WTC11 (cell line): ENCODE results near the gene CLEC7A. TPM values are rescaled to one million over a fixed set of nuclear protein-coding genes. Genes with fewer than 3 reads are reported as not detected.

Experiments used
- ATAC-seq: fragments of 200-7000 bp; cut with Tn5 transposase; 2 replicates; pipeline ENCODE4 v1.10.0; 2021; ENCODE audit warnings: mild to moderate bottlenecking, moderate library complexity
- CTCF ChIA-PET: fragments of 300-600 bp; sonication (Branson Sonifier 250); formaldehyde crosslinking; loops from one replicate; lab custom pipeline; 2021; ENCODE audit warnings: antibody characterized with exemption; lab: Charles Lee
- POLR2A ChIA-PET: fragments of 350-600 bp; sonication (Branson Sonifier 250); formaldehyde crosslinking; loops from one replicate; lab custom pipeline; 2021; ENCODE audit warnings: antibody characterized with exemption; lab: Charles Lee
- DNase-seq: peaks from one replicate; pipeline ENCODE4 v3.0.0; 2021; ENCODE audit warnings: low spot score
- H3K27ac Mint-ChIP-seq: 2 replicates; pipeline ENCODE4 v1.8.0; 2021; ENCODE audit warnings: mixed read lengths
- H3K27me3 Mint-ChIP-seq: 2 replicates; pipeline ENCODE4 v1.8.0; 2021; ENCODE audit warnings: low read depth, mild to moderate bottlenecking, moderate library complexity, mixed read lengths
- H3K36me3 Mint-ChIP-seq: 2 replicates; pipeline ENCODE4 v1.8.0; 2021; ENCODE audit warnings: mixed read lengths
- H3K4me1 Mint-ChIP-seq: 2 replicates; pipeline ENCODE4 v1.8.0; 2022; ENCODE audit warnings: mixed read lengths
- H3K4me3 Mint-ChIP-seq: 2 replicates; pipeline ENCODE4 v1.8.0; 2021; ENCODE audit warnings: mild to moderate bottlenecking, moderate library complexity, mixed read lengths
- H3K9me3 Mint-ChIP-seq: 2 replicates; pipeline ENCODE4 v1.8.0; 2021; ENCODE audit warnings: mixed read lengths
- ESRRA ChIP-seq: sonication (generic); formaldehyde crosslinking; IDR thresholded peaks from 2 replicates; pipeline ENCODE4 v1.8.1; 2022; ENCODE audit warnings: mild to moderate bottlenecking, missing genetic modification reagents, borderline replicate concordance
- ETV6 ChIP-seq: sonication (generic); formaldehyde crosslinking; IDR thresholded peaks from 2 replicates; pipeline ENCODE4 v1.8.1; 2022; ENCODE audit warnings: mild to moderate bottlenecking, missing genetic modification reagents
- FOXP1 ChIP-seq: sonication (generic); formaldehyde crosslinking; IDR thresholded peaks from 2 replicates; pipeline ENCODE4 v1.8.0; 2022; ENCODE audit warnings: missing genetic modification reagents, mild to moderate bottlenecking, moderate library complexity, borderline replicate concordance
- HMGA2 ChIP-seq: fragments of 250-450 bp; sonication (Bioruptor Pico); IDR thresholded peaks from 2 replicates; pipeline ENCODE4 v1.4.0; 2021; ENCODE audit warnings: mild to moderate bottlenecking, moderate library complexity
- JAZF1 ChIP-seq: fragments of 250-450 bp; sonication (Bioruptor Pico); IDR thresholded peaks from 2 replicates; pipeline ENCODE4 v1.9.0; 2021; ENCODE audit warnings: moderate library complexity, mild to moderate bottlenecking, inconsistent platforms
- NFATC4 ChIP-seq: fragments of 250-450 bp; sonication (Bioruptor Pico); IDR thresholded peaks from 2 replicates; pipeline ENCODE4 v1.9.0; 2021; ENCODE audit warnings: mild to moderate bottlenecking
- NR1H2 ChIP-seq: sonication (generic); formaldehyde crosslinking; IDR thresholded peaks from 2 replicates; pipeline ENCODE4 v1.9.0; 2021; ENCODE audit warnings: mild to moderate bottlenecking, moderate library complexity, missing genetic modification reagents
- NR3C1 ChIP-seq: sonication (generic); formaldehyde crosslinking; conservative IDR thresholded peaks from 2 replicates; pipeline ENCODE4 v1.8.1; 2023; ENCODE audit warnings: low read depth, mild to moderate bottlenecking, missing genetic modification reagents
- PRRX2 ChIP-seq: fragments of 250-450 bp; sonication (Bioruptor Pico); IDR thresholded peaks from 2 replicates; pipeline ENCODE4 v1.8.0; 2021; ENCODE audit warnings: mild to moderate bottlenecking
- RORB ChIP-seq: fragments of 250-450 bp; sonication (Bioruptor Pico); IDR thresholded peaks from 2 replicates; pipeline ENCODE4 v1.9.0; 2021; ENCODE audit warnings: mild to moderate bottlenecking
- SOX15 ChIP-seq: fragments of 250-450 bp; sonication (Bioruptor Pico); IDR thresholded peaks from 2 replicates; pipeline ENCODE4 v1.9.0; 2021; ENCODE audit warnings: mild to moderate bottlenecking
- TEAD1 ChIP-seq: sonication (generic); formaldehyde crosslinking; IDR thresholded peaks from 2 replicates; pipeline ENCODE4 v1.8.0; 2022; ENCODE audit warnings: mild to moderate bottlenecking, missing genetic modification reagents
- TP53 ChIP-seq: sonication (generic); formaldehyde crosslinking; IDR thresholded peaks from 2 replicates; pipeline ENCODE4 v1.8.1; 2023; ENCODE audit warnings: mild to moderate bottlenecking, missing genetic modification reagents
- ZNF121 ChIP-seq: sonication (generic); formaldehyde crosslinking; IDR thresholded peaks from 2 replicates; pipeline ENCODE4 v1.8.0; 2023; ENCODE audit warnings: missing genetic modification reagents
- ZNF219 ChIP-seq: sonication (generic); formaldehyde crosslinking; IDR thresholded peaks from 2 replicates; pipeline ENCODE4 v1.8.0; 2023; ENCODE audit warnings: missing genetic modification reagents, mild to moderate bottlenecking, borderline replicate concordance
- ZNF232 ChIP-seq: sonication (generic); formaldehyde crosslinking; IDR thresholded peaks from 2 replicates; pipeline ENCODE4 v1.8.0; 2022; ENCODE audit warnings: mild to moderate bottlenecking, missing genetic modification reagents
- total RNA-seq: library from RNA; stranded (reverse); gene quantifications from 3 replicates; pipeline ENCODE4 v1.2.3, GENCODE V29; 2021
- TF ChIP-seq, protein P1 (sequence below): sonication (generic); formaldehyde crosslinking; conservative IDR thresholded peaks from 2 replicates; pipeline ENCODE4 v1.8.1; 2022; ENCODE audit warnings: mild to moderate bottlenecking, missing genetic modification reagents
- TF ChIP-seq, protein P2 (sequence below): sonication (generic); formaldehyde crosslinking; IDR thresholded peaks from 2 replicates; pipeline ENCODE4 v1.8.0; 2022; ENCODE audit warnings: mild to moderate bottlenecking, missing genetic modification reagents
- TF ChIP-seq, protein P3 (sequence below): sonication (generic); formaldehyde crosslinking; IDR thresholded peaks from 2 replicates; pipeline ENCODE4 v1.8.0; 2023; ENCODE audit warnings: mild to moderate bottlenecking, missing genetic modification reagents
- TF ChIP-seq, protein P4 (sequence below): sonication (generic); formaldehyde crosslinking; IDR thresholded peaks from 2 replicates; pipeline ENCODE4 v1.8.1; 2022; ENCODE audit warnings: missing genetic modification reagents, borderline replicate concordance
- TF ChIP-seq, protein P5 (sequence below): sonication (generic); formaldehyde crosslinking; IDR thresholded peaks from 2 replicates; pipeline ENCODE4 v1.8.1; 2023; ENCODE audit warnings: mild to moderate bottlenecking, missing genetic modification reagents
- TF ChIP-seq, protein P6 (sequence below): sonication (generic); formaldehyde crosslinking; IDR thresholded peaks from 2 replicates; pipeline ENCODE4 v1.8.1; 2022; ENCODE audit warnings: mild to moderate bottlenecking, missing genetic modification reagents, moderate library complexity, borderline replicate concordance
- TF ChIP-seq, protein P7 (sequence below): sonication (generic); formaldehyde crosslinking; IDR thresholded peaks from 2 replicates; pipeline ENCODE4 v1.8.0; 2023; ENCODE audit warnings: missing genetic modification reagents
- TF ChIP-seq, protein P8 (sequence below): fragments of 200-600 bp; IDR thresholded peaks from 2 replicates; pipeline ENCODE4 v1.8.0; 2022; ENCODE audit warnings: antibody characterized with exemption

Gene CLEC7A
- total RNA-seq, 1 experiment from 2014 or later = 0.48 TPM

DNA sequence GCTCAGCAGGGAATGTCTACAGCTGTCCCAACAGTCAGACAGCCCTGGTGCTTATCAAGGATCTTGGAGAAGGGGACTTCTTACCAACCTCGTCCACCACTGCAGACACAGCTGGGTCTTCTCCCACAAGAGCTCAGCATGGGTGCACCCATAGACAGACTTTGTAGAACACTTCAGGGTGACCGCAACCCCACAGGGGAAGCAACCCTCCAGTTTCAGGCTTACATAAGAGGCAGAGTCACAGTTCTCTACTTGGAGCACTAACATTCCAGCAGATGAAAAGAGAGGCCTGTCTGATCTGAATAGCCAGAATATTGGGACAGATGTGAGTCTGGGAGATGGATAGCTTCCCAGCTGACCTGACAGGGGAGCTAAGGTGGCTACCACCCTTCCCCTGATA, 27.7 kb downstream of the CLEC7A start:
- POLR2A ChIA-PET = no interaction called here
- Mint-ChIP-seq H3K36me3 (peaks cover 5% of the 10 kb centered on the region; the same call in 1 of the 2 replicates), H3K4me3 (no peak overlapping the region), H3K27me3 (0 out of 2 replicates have a peak, but pooled peaks cover 4% of the 10 kb centered on the region), H3K9me3 (peaks cover 15% of the 10 kb centered on the region), H3K4me1 (peaks cover 12% of the 10 kb centered on the region), H3K27ac (no peak overlapping the region)
- TF ChIP-seq, protein P1, sequence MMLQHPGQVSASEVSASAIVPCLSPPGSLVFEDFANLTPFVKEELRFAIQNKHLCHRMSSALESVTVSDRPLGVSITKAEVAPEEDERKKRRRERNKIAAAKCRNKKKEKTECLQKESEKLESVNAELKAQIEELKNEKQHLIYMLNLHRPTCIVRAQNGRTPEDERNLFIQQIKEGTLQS (CRISPR knock-in tag) = no peak
- TF ChIP-seq ZNF121 (no peak), TP53 (CRISPR knock-in tag) (no peak), ZNF232 (no peak), NFATC4 (CRISPR knock-in tag) (no peak), ZNF219 (CRISPR knock-in tag) (no peak), NR1H2 (no peak), FOXP1 (CRISPR knock-in tag) (no peak)
- TF ChIP-seq, protein P2, sequence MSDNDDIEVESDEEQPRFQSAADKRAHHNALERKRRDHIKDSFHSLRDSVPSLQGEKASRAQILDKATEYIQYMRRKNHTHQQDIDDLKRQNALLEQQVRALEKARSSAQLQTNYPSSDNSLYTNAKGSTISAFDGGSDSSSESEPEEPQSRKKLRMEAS (CRISPR knock-in tag) = no peak
- TF ChIP-seq, protein P3, sequence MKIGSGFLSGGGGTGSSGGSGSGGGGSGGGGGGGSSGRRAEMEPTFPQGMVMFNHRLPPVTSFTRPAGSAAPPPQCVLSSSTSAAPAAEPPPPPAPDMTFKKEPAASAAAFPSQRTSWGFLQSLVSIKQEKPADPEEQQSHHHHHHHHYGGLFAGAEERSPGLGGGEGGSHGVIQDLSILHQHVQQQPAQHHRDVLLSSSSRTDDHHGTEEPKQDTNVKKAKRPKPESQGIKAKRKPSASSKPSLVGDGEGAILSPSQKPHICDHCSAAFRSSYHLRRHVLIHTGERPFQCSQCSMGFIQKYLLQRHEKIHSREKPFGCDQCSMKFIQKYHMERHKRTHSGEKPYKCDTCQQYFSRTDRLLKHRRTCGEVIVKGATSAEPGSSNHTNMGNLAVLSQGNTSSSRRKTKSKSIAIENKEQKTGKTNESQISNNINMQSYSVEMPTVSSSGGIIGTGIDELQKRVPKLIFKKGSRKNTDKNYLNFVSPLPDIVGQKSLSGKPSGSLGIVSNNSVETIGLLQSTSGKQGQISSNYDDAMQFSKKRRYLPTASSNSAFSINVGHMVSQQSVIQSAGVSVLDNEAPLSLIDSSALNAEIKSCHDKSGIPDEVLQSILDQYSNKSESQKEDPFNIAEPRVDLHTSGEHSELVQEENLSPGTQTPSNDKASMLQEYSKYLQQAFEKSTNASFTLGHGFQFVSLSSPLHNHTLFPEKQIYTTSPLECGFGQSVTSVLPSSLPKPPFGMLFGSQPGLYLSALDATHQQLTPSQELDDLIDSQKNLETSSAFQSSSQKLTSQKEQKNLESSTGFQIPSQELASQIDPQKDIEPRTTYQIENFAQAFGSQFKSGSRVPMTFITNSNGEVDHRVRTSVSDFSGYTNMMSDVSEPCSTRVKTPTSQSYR (CRISPR knock-in tag) = no peak
- TF ChIP-seq, protein P4, sequence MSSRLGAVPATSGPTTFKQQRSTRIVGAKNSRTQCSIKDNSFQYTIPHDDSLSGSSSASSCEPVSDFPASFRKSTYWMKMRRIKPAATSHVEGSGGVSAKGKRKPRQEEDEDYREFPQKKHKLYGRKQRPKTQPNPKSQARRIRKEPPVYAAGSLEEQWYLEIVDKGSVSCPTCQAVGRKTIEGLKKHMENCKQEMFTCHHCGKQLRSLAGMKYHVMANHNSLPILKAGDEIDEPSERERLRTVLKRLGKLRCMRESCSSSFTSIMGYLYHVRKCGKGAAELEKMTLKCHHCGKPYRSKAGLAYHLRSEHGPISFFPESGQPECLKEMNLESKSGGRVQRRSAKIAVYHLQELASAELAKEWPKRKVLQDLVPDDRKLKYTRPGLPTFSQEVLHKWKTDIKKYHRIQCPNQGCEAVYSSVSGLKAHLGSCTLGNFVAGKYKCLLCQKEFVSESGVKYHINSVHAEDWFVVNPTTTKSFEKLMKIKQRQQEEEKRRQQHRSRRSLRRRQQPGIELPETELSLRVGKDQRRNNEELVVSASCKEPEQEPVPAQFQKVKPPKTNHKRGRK (CRISPR knock-in tag) = no peak
- DNase-seq (no peak), ATAC-seq (no peak)
- CTCF ChIA-PET = no interaction called here

DNA sequence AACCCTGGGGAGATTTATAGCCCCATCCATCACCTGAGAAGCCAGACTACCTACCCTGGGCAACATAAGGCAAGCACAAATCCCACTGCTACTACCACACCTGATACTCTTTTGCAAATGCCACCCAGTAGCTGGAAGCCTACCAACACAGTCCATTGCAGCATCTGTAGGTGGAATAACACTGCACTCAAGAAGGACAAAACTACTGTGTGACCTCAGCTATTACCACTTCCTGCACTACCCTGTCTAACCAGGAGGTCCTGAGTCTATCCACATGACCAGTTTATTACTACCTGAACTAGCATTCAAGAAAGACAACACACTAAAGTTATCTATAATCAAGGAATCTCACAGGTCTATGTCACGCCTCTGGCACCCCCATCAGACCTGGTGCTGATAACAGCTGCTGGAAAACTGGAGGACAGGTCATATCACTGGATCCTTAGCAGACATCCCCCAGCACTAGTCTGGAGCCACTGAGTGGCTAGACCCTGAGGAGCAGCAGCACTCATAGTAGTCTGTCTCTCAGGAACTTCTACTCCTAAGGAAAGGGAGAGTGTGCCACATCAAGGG, 28.3 kb downstream of the CLEC7A start:
- Mint-ChIP-seq H3K4me3 (no peak overlapping the region), H3K9me3 (peaks cover 10% of the 10 kb centered on the region), H3K4me1 (peaks cover 12% of the 10 kb centered on the region), H3K36me3 (peaks cover 5% of the 10 kb centered on the region; the same call in 1 of the 2 replicates), H3K27me3 (0 out of 2 replicates have a peak, but pooled peaks cover 4% of the 10 kb centered on the region), H3K27ac (no peak overlapping the region)
- DNase-seq = no peak
- ATAC-seq = no peak
- ChIA-PET POLR2A (no interaction called here), CTCF (no interaction called here)
- TF ChIP-seq SOX15 (CRISPR knock-in tag) = no peak
- TF ChIP-seq ZNF219 (CRISPR knock-in tag) = no peak
- TF ChIP-seq ESRRA (CRISPR knock-in tag) = no peak
- TF ChIP-seq, protein P5, sequence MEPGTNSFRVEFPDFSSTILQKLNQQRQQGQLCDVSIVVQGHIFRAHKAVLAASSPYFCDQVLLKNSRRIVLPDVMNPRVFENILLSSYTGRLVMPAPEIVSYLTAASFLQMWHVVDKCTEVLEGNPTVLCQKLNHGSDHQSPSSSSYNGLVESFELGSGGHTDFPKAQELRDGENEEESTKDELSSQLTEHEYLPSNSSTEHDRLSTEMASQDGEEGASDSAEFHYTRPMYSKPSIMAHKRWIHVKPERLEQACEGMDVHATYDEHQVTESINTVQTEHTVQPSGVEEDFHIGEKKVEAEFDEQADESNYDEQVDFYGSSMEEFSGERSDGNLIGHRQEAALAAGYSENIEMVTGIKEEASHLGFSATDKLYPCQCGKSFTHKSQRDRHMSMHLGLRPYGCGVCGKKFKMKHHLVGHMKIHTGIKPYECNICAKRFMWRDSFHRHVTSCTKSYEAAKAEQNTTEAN (CRISPR knock-in tag) = no peak
- TF ChIP-seq PRRX2 (CRISPR knock-in tag) = no peak
- TF ChIP-seq NR3C1 = no peak
- TF ChIP-seq TP53 (CRISPR knock-in tag) = no peak
- TF ChIP-seq, protein P6, sequence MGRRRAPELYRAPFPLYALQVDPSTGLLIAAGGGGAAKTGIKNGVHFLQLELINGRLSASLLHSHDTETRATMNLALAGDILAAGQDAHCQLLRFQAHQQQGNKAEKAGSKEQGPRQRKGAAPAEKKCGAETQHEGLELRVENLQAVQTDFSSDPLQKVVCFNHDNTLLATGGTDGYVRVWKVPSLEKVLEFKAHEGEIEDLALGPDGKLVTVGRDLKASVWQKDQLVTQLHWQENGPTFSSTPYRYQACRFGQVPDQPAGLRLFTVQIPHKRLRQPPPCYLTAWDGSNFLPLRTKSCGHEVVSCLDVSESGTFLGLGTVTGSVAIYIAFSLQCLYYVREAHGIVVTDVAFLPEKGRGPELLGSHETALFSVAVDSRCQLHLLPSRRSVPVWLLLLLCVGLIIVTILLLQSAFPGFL = no peak
- TF ChIP-seq, protein P7, sequence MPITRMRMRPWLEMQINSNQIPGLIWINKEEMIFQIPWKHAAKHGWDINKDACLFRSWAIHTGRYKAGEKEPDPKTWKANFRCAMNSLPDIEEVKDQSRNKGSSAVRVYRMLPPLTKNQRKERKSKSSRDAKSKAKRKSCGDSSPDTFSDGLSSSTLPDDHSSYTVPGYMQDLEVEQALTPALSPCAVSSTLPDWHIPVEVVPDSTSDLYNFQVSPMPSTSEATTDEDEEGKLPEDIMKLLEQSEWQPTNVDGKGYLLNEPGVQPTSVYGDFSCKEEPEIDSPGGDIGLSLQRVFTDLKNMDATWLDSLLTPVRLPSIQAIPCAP (CRISPR knock-in tag) = no peak
- TF ChIP-seq, protein P1 (CRISPR knock-in tag) = no peak
- TF ChIP-seq ETV6 (CRISPR knock-in tag) = no peak
- TF ChIP-seq HMGA2 (CRISPR knock-in tag) = no peak
- TF ChIP-seq, protein P8, sequence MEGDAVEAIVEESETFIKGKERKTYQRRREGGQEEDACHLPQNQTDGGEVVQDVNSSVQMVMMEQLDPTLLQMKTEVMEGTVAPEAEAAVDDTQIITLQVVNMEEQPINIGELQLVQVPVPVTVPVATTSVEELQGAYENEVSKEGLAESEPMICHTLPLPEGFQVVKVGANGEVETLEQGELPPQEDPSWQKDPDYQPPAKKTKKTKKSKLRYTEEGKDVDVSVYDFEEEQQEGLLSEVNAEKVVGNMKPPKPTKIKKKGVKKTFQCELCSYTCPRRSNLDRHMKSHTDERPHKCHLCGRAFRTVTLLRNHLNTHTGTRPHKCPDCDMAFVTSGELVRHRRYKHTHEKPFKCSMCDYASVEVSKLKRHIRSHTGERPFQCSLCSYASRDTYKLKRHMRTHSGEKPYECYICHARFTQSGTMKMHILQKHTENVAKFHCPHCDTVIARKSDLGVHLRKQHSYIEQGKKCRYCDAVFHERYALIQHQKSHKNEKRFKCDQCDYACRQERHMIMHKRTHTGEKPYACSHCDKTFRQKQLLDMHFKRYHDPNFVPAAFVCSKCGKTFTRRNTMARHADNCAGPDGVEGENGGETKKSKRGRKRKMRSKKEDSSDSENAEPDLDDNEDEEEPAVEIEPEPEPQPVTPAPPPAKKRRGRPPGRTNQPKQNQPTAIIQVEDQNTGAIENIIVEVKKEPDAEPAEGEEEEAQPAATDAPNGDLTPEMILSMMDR = no peak
- no peak for TF ChIP-seq TEAD1
- no peak for TF ChIP-seq JAZF1 (CRISPR knock-in tag)
- no peak for TF ChIP-seq RORB (CRISPR knock-in tag)
